ENCODE results near the gene TUBA1C.
"Not testable (repeated sequence)": the region's sequence is repeated elsewhere in the genome, so short reads cannot be mapped to it uniquely, and the experiment has no call there.

The TUBA1C gene

DNA sequence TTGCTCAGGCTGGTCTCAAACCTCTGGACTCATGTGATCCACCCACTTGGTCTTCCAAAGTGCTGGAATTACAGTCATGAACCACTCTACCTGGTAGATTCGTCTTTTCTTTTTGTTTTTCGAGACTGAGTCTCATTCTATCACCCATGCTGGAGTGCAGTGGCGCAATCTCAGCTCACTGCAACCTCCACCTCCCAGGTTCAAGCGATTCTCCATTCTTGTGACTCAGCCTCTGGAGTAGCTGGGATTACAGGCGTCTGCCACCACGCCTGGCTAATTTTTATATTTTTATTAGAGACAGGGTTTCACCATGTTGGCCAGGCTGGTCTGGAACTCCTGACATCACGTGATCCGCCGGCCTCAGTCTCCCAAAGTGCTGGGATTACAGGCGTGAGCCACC lies 9.4 kb upstream of the TUBA1C start:
- FAIRE-seq = not testable (repeated sequence)

GRCh38 chr12:49255857-49256637 lies 8.8 kb upstream of the TUBA1C start:
- DNase-seq (ENCODE audit: insufficient read length, low spot score) = no peak
- FAIRE-seq = no peak

More for the DNA sequence above, 9.4 kb upstream of the TUBA1C start:
- not testable (repeated sequence) for DNase-seq (ENCODE audit: insufficient read length, low spot score)

DNA sequence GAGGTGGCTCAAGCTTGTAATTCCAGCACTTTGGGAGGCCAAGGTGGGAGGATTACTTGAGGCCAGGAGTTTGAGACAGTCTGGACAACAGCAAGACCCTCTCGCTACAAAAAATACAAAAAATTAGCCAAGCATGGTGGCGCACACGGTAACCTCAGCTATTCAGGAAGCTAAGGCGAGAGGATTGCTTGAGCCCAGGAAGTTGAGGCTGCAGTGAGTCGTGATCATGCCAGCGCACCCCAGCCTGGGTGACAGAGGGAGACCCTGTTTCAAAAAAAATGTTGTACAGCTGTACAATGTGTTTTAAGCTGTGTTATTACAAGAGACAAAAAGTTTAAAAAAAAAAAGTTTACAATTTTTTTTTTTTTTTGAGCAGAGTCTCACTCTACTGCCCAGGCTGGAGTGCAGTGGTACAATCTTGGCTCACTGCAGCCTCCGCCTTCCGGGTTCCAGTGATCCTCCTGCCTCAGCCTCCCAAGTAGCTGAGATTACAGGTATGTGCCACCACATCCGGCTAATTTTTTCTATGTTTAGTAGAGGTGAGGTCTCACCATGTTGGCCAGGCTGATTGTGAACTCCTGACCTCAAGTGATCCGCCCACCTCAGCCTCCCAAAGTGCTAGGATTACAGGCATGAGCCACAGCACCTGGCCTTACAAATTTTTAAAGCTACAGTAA lies 7.2 kb upstream of the TUBA1C start:
- FAIRE-seq = not testable (repeated sequence)

DNA sequence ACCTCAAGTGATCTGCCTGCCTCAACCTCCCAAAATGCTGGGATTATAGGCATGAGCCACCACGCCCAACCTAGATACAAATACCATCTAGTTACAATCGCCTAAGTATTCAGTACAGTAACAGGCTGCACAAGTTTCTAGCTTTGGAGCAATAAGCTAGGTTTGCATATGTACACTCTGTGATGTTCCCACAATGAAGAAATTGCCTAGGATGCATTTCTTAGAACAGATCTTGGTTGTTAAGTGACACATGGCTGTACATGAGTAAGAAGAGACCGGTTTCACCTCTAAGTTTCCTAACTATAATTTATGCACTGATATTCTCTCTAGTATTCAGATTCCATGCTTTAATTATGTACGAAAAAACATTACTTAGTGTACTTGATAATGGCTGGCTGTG lies 5.4 kb upstream of the TUBA1C start:
- no peak for FAIRE-seq

More for the DNA sequence above, 7.2 kb upstream of the TUBA1C start:
- not testable (repeated sequence) for DNase-seq (ENCODE audit: insufficient read length, low spot score)

GRCh38 chr12:49260166-49260565 lies 4.7 kb upstream of the TUBA1C start:
- no peak for DNase-seq (ENCODE audit: insufficient read length, low spot score)
- FAIRE-seq = no peak

More for the DNA sequence above, 5.4 kb upstream of the TUBA1C start:
- no peak for DNase-seq (ENCODE audit: insufficient read length, low spot score)

GRCh38 chr12:49260571-49261363 lies 4.1 kb upstream of the TUBA1C start:
- FAIRE-seq = no peak
- DNase-seq (ENCODE audit: insufficient read length, low spot score) = no peak

DNA sequence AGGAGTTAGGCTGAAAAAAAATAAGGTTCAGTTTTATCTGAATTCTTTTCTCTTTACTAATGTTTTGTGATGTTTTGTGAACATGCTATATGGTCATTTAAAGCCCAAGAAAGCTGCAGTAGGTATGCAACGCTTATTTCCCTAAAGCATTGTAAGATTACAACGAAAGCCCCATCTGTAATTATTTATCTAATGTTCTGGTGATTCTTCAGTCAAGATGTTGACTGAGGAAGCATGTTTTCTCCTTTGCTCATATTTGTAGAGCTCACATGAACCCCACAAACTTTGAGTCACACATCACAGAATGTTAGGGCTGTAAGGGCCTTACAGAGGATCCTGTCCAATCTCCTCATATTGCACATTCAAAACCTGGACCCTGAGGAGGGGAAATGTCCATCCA lies 3.2 kb upstream of the TUBA1C start:
- no peak for FAIRE-seq
- DNase-seq (ENCODE audit: insufficient read length, low spot score) = no peak

- FAIRE-seq = no peak
- no peak for DNase-seq (ENCODE audit: insufficient read length, low spot score)
Measured at GRCh38 chr12:49263400-49263763, 1.5 kb upstream of the TUBA1C start.

DNA sequence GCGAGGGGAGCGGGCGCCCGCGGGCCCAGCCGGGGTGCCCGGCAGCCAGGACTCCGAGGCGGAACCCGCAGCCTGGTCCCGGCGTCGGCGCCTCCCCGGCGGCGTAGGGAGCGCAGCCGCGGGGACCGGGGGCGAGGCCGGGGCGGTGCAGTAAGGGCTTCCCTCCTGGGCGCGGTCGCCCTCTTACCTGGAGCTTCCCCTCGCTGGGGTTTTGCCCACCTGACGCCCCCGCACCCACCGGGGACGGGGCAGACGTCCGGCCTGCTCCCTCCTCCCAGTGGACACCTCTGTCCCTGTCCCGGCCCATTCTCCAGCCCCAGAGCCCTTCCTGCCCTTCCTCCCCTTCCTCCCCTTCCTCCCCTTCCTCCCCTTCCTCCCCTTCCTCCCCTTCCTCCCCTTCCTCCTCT lies 413 bp upstream of the TUBA1C start:
- no peak for DNase-seq (ENCODE audit: insufficient read length, low spot score)
- FAIRE-seq = no peak

- DNase-seq (ENCODE audit: insufficient read length, low spot score) = not testable (repeated sequence)
- FAIRE-seq = peak; percentile 59
Measured at GRCh38 chr12:49269191-49269590, 4.3 kb downstream of the TUBA1C start.

DNA sequence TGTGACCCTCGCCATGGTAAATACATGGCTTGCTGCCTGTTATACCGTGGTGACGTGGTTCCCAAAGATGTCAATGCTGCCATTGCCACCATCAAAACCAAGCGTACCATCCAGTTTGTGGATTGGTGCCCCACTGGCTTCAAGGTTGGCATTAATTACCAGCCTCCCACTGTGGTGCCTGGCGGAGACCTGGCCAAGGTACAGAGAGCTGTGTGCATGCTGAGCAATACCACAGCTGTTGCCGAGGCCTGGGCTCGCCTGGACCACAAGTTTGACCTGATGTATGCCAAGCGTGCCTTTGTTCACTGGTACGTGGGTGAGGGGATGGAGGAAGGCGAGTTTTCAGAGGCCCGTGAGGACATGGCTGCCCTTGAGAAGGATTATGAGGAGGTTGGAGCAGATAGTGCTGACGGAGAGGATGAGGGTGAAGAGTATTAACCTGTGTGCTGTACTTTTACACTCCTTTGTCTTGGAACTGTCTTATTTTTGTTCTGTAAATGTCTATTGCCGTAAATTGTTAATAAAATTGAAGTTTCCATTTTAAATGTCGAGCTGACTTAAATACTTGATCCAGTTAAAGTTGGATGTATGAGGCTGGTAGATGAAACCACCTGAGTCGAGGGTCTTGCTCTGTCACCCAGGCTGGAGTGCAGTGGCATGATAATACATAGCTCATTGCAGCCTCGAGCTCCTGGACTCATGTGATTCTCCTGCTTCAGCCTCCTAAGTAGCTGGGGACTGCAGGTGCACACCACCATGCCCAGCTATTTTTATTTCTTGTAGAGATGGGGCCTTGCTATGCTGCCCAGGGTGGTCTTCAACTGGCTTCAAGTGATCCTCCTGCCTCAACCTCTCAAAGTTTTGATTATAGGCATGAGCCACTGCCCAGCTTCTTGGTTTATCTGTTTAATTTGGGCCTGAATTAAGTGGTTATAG lies 8.2 kb downstream of the TUBA1C start:
- FAIRE-seq = no peak
- DNase-seq (ENCODE audit: insufficient read length, low spot score) = no peak

GRCh38 chr12:49273726-49274395 lies 9.0 kb downstream of the TUBA1C start:
- no peak for FAIRE-seq
- DNase-seq (ENCODE audit: insufficient read length, low spot score) = no peak

DNA sequence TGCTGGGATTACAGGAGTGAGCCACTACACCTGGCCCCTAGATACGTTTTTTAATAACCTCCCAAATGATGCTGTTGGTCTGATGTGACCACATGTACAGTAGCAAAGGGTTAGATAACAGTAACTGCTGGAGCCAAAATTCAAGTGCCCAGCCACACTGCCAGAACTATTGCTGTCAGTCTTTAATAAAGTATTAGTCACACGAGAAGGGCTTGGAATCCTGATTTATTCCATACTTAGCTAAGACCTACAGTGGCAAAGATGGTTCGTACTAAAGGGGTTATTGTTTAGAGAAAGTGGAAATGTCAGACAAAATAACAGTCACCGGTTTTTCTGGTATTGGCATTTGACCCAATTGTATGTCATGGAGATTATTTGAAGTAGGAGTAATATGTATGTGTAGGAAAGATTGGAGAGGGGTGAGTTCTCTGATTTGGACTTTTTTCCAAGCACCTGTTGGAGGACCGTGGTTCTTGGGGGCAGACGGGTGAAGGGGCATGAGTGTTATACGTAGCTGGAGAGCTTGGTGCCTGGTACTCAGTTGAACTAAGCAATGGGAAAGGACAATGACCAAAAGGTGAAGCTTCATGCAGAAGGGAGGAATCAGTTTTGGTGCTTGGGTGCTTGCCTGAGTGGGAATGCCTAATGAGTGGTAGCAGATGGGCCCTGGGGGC lies 9.7 kb downstream of the TUBA1C start:
- no peak for DNase-seq (ENCODE audit: insufficient read length, low spot score)
- no peak for FAIRE-seq

DNA sequence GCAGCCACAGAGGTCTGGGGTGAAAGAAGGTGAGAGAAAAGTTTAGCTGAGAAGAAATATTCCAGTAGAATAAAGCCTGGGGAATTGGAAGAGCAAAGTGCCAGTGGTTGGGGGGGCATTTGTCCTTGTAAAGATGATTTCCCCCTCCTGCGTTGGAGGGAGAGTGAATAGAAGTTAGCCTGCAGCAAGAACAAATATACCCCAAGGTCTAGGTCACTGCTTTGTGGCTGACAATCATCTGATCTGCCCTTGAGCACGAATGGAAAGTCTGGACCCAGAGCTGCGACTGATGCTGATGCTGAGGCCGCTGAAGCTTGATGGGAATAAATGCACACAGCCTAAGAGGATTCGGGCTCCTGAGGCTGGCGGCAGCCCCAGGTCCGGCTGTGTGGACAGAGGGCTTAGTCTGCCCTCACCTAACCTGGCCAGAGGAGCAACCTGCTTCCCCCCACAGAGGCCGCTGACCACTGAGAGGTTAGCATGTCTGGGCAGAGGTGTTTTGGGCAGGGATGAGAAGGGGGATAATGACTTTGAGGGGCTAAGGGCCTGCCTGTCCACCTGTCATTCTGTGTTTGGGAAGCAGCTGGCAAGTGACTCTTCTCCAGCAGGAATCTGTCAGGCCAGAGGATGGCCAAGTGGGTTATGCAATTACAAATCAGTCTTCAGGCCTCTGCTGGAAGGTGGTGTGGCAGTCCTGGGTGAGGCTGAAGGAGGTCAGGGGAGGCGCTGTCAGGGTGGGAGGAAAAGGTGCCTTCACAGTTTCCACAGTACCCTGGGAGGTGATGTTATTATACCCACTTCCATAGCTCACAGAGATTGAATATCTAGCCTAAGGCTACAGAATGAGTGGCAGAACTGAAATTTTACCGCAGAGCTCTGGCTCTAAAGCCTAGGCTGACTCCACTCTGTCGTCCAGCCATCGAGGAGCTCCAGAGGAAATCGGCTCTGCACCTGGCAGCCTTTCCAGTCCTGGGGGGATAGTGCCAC lies 11.7 kb downstream of the TUBA1C start:
- FAIRE-seq (no peak), DNase-seq (ENCODE audit: insufficient read length, low spot score) (no peak)

DNA sequence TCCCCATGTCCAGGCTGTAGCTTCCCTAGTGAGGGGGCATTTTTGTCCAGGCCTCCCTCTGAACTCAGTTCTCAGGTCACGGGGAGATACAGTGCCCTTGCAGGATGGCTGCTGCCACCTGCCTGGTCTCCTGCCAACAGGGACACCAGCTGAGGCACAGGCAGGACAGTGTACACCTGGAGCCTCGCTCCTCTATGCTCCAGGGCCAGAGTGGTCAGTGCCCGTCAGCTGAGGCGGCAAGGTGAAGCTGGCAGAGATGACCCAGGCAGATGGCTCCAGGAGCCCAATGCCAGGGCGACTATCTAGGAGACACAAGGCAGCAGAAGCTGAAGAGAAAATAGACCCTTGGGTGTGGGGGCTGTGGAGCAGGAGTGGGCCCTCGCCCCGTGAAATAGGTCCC lies 12.6 kb downstream of the TUBA1C start:
- no peak for DNase-seq (ENCODE audit: insufficient read length, low spot score)
- no peak for FAIRE-seq

DNA sequence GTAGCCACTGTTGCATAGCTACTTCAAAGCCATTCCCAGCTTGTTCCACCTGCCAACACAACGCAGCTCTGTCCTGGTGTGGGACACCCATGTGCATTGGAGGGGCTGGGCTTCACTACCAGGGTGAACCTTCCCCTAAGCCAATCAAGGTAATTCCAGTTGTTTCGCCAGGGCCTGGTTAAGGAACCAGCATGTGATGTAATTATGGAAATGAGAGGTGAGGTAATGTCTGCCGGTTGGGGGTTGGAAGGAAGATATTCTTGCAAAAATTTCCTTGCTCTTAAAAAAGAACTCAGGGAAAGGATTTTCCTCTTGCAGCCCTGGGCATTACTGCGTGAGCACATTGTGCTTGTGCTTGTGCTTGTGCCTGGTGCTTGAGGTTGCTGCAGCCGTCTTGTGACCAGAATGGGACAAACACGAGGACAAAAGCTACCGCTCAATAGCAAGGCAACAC lies 14.9 kb downstream of the TUBA1C start:
- FAIRE-seq (no peak), DNase-seq (ENCODE audit: insufficient read length, low spot score) (no peak)

DNA sequence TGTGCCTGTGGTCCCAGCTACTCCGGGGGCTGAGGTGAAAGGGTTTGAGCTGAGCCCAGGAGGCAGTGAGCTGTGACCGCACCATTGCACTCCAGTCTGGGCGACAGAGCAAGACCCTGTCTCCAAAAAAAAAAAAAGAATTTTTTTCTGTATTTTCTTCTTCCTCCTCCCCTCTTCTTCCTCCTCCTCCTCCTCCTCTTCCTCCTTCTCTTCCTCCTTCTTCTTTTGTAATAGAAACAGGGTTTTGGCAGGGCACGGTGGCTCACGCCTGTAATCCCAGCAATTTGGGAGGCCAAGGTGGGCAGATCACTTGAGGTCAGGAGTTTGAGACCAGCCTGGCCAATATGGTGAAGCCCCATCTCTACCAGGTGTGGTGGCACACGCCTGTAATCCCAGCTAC lies 15.7 kb downstream of the TUBA1C start:
- not testable (repeated sequence) for DNase-seq (ENCODE audit: insufficient read length, low spot score); FAIRE-seq

DNA sequence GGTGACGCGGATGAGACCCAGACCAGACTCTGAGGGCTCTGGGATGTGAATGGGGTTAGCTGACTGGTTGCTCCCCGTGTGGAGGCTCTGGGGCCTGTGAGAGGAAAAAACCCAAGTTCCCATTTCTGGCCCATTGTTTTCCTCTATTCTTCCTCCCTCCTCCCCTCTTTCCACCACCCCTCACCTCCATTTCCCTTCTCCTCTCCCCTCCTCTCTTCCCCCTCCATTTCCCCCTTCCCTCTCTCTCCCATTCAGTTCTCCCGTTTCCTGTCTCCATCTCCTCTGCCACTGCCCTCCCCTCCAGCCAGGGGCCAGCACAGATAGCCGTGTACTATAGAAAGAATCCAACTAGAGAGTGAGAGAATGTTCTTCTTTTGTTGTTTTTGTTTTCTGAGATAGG lies 17.4 kb downstream of the TUBA1C start:
- DNase-seq (ENCODE audit: insufficient read length, low spot score) (no peak), FAIRE-seq (no peak)

Data from HTR-8/SVneo (cell line).